Panc1 (cell line): ENCODE results near the gene ABCA8. TPM values are rescaled to one million over a fixed set of nuclear protein-coding genes. Genes with fewer than 3 reads are reported as not detected.

Experiments
- ATAC-seq: fragments of 200-7000 bp; cut with Tn5 transposase; 2 replicates; pipeline ENCODE4 v1.9.1; 2020; ENCODE audit warnings: mild to moderate bottlenecking, moderate library complexity
- BruUV-seq: library from RNA; stranded (reverse); fragments of 400-500 nt; replicated peaks from 2 replicates; lab custom pipeline; 2021; lab: Mats Ljungman, UMichigan
- CTCF ChIA-PET: fragments of 300-600 bp; sonication (Branson Sonifier 250); formaldehyde crosslinking; loops from one replicate; lab custom pipeline; 2022; ENCODE audit warnings: antibody characterized with exemption; lab: Charles Lee
- POLR2A ChIA-PET: fragments of 300-600 bp; sonication (Branson Sonifier 250); formaldehyde crosslinking; loops from one replicate; lab custom pipeline; 2022; ENCODE audit warnings: antibody characterized with exemption; lab: Charles Lee
- DNase-seq: peaks from one replicate; pipeline ENCODE4 v3.0.0-alpha.2; 2010; ENCODE audit warnings: low read depth, low spot score
- H3K27ac ChIP-seq: 2 replicates; pipeline ENCODE4 v1.5.1; 2011; ENCODE audit warnings: mild to moderate bottlenecking, low read length, inconsistent platforms
- H3K27me3 ChIP-seq: fragments of 200-500 bp; sonication (Bioruptor generic); 2 replicates; pipeline ENCODE4 v1.6.0; 2014; ENCODE audit warnings: low read length, inconsistent platforms; ENCODE audit not compliant: control insufficient read depth, insufficient read depth
- H3K36me3 ChIP-seq: fragments of 200-500 bp; sonication (Bioruptor generic); 2 replicates; pipeline ENCODE4 v1.5.1; 2014; ENCODE audit warnings: inconsistent platforms, mild to moderate bottlenecking, low read length, moderate library complexity; ENCODE audit not compliant: control insufficient read depth, insufficient read depth
- H3K4me1 ChIP-seq: 2 replicates; pipeline ENCODE4 v1.5.1; 2011; ENCODE audit warnings: inconsistent platforms, mild to moderate bottlenecking, low read length, moderate library complexity; ENCODE audit not compliant: control insufficient read depth, insufficient read depth
- H3K4me3 ChIP-seq, 2 experiments: 2 replicates each; pipeline ENCODE4 v1.5.1; 2011 to 2012; ENCODE audit warnings: low read depth in 2 of 2, low read length in 2 of 2, mild to moderate bottlenecking in 2 of 2, inconsistent platforms in 1 of 2, moderate library complexity in 1 of 2
- H3K9me3 ChIP-seq: fragments of 200-500 bp; sonication (Bioruptor generic); 2 replicates; pipeline ENCODE4 v1.5.1; 2014; ENCODE audit warnings: low read depth, mild to moderate bottlenecking, inconsistent platforms, low read length, moderate library complexity; ENCODE audit not compliant: control insufficient read depth, insufficient read depth
- POLR2AphosphoS5 ChIP-seq: IDR thresholded peaks from 2 replicates; pipeline ENCODE4 v1.6.1; 2012; ENCODE audit warnings: mild to moderate bottlenecking, low read depth, low read length, moderate library complexity
- SIN3A ChIP-seq: IDR thresholded peaks from 2 replicates; pipeline ENCODE4 v1.6.1; 2012; ENCODE audit warnings: low read depth, mild to moderate bottlenecking, low read length, moderate library complexity, borderline replicate concordance; ENCODE audit not compliant: insufficient read depth
- TCF7L2 ChIP-seq: IDR thresholded peaks from 2 replicates; pipeline ENCODE4 v1.6.1; 2011; ENCODE audit warnings: mild to moderate bottlenecking, low read depth, low read length, inconsistent platforms
- in situ Hi-C: cut with HindIII; loops from 2 replicates; pipeline ENCODE4 v1.10.0; 2016; ENCODE audit warnings: low sequenced_read_pairs, low pct_unique_long_range_greater_than_20kb
- intact Hi-C: fragments of 100-400 bp; cut with micrococcal nuclease; formaldehyde crosslinking; loops from one replicate; pipeline ENCODE4 v1.10.0; 2022; ENCODE audit not compliant: unreplicated experiment
- total RNA-seq: library from RNA; stranded (reverse); gene quantifications from one replicate; pipeline ENCODE4 v1.2.1, GENCODE V29; 2021; ENCODE audit not compliant: unreplicated experiment
- TF ChIP-seq, protein P1 (sequence below), 2 experiments: IDR thresholded peaks; 2 replicates each; pipeline ENCODE4 v1.6.1; 2011 to 2012; ENCODE audit warnings: low read depth in 2 of 2, control low read depth in 1 of 2, low read length in 1 of 2, mild to moderate bottlenecking in 1 of 2, moderate library complexity in 1 of 2; ENCODE audit not compliant: insufficient read depth in 1 of 2
- TF ChIP-seq, protein P2 (sequence below): fragments of 450-650 bp; IDR thresholded peaks from 2 replicates; pipeline ENCODE4 v1.5.1; 2017; ENCODE audit warnings: mild to moderate bottlenecking

The ABCA8 gene
- total RNA-seq, 1 experiment from 2014 or later = 0.23 TPM

DNA sequence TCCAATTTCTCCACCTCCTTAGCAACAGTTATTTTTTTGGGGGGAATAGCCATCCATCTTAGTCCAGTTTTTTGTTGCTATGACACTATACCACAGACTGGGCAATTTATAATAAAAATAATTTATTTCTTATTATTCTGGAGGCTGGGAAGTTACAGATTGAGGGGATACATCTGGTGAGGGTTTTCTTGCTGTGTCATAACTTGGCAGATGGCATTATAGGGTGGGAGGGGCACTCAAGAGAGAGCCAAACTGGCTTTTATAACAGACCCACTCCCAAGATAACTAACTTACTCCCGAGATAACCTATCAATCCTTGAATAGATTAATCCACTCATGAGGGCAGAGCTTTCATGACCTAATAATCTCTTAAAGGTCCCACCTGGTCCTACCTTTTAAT lies 84.2 kb downstream of the ABCA8 start:
- intact Hi-C loops (no loop called here), in situ Hi-C loops (no loop called here)
- ATAC-seq (no peak), DNase-seq (no peak)
- H3K4me3 ChIP-seq = no peak overlapping the region
- ChIA-PET POLR2A (no interaction called here), CTCF (no interaction called here)
- TF ChIP-seq POLR2AphosphoS5 = no peak
- TF ChIP-seq SIN3A = no peak
- TF ChIP-seq, protein P1, sequence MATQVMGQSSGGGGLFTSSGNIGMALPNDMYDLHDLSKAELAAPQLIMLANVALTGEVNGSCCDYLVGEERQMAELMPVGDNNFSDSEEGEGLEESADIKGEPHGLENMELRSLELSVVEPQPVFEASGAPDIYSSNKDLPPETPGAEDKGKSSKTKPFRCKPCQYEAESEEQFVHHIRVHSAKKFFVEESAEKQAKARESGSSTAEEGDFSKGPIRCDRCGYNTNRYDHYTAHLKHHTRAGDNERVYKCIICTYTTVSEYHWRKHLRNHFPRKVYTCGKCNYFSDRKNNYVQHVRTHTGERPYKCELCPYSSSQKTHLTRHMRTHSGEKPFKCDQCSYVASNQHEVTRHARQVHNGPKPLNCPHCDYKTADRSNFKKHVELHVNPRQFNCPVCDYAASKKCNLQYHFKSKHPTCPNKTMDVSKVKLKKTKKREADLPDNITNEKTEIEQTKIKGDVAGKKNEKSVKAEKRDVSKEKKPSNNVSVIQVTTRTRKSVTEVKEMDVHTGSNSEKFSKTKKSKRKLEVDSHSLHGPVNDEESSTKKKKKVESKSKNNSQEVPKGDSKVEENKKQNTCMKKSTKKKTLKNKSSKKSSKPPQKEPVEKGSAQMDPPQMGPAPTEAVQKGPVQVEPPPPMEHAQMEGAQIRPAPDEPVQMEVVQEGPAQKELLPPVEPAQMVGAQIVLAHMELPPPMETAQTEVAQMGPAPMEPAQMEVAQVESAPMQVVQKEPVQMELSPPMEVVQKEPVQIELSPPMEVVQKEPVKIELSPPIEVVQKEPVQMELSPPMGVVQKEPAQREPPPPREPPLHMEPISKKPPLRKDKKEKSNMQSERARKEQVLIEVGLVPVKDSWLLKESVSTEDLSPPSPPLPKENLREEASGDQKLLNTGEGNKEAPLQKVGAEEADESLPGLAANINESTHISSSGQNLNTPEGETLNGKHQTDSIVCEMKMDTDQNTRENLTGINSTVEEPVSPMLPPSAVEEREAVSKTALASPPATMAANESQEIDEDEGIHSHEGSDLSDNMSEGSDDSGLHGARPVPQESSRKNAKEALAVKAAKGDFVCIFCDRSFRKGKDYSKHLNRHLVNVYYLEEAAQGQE (IDR thresholded peaks at IDR 0.05; ENCODE audit: insufficient read depth in 1 of 2, low read depth in 2 of 2, low read length in 1 of 2) = no peak
- no peak overlapping the region for H3K27ac ChIP-seq
- no peaks in the 10 kb centered on the region for H3K4me1 ChIP-seq
- H3K27me3 ChIP-seq = no peaks in the 10 kb centered on the region
- BruUV-seq = no TSS peak
- H3K9me3 ChIP-seq = no peaks in the 10 kb centered on the region
- H3K36me3 ChIP-seq = no peaks in the 10 kb centered on the region; the same call in 1 of the 2 replicates

DNA sequence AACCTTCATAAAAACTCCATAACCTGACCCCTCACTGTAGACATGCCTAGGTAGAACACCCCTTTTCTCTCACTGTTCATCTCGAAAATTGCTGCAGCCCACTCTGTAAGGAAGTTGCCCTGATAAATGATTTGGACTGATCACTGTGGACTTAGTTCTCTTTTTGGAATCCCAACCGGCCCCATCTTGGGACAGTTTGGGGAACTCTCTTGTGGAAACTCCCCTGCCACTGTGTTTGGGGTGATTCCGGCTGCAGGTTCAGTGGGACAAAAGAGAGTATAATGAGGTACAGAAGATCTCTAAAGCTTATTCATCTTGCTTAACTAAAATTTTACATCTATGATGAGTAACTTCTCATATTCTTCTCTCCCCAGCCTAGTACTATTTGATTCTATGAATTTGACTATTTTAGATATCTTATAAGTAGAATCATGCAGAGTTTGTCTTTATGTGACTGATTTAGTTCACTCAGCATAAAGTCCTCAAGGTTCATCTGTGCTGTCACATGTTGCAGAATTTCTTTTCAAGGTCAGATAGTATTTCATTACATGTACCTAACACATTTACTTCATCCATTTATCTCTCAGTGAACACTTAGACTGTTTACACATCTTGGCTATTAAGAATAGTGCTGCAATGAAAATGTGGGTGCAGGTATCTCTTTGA lies 84.9 kb downstream of the ABCA8 start:
- ChIA-PET CTCF (no interaction called here), POLR2A (no interaction called here)
- Histone ChIP-seq H3K9me3 (no peaks in the 10 kb centered on the region), H3K27ac (no peak overlapping the region), H3K27me3 (no peaks in the 10 kb centered on the region), H3K36me3 (no peaks in the 10 kb centered on the region; the same call in 1 of the 2 replicates), H3K4me3 (no peak overlapping the region), H3K4me1 (no peaks in the 10 kb centered on the region)
- TF ChIP-seq SIN3A (no peak), POLR2AphosphoS5 (no peak), TCF7L2 (no peak)
- TF ChIP-seq, protein P1 (IDR thresholded peaks at IDR 0.05; ENCODE audit: insufficient read depth in 1 of 2, low read depth in 2 of 2, low read length in 1 of 2) = no peak
- TF ChIP-seq, protein P2, sequence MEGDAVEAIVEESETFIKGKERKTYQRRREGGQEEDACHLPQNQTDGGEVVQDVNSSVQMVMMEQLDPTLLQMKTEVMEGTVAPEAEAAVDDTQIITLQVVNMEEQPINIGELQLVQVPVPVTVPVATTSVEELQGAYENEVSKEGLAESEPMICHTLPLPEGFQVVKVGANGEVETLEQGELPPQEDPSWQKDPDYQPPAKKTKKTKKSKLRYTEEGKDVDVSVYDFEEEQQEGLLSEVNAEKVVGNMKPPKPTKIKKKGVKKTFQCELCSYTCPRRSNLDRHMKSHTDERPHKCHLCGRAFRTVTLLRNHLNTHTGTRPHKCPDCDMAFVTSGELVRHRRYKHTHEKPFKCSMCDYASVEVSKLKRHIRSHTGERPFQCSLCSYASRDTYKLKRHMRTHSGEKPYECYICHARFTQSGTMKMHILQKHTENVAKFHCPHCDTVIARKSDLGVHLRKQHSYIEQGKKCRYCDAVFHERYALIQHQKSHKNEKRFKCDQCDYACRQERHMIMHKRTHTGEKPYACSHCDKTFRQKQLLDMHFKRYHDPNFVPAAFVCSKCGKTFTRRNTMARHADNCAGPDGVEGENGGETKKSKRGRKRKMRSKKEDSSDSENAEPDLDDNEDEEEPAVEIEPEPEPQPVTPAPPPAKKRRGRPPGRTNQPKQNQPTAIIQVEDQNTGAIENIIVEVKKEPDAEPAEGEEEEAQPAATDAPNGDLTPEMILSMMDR = no peak
- in situ Hi-C loops = no loop called here
- BruUV-seq = no TSS peak
- ATAC-seq = no peak
- DNase-seq = no peak
- intact Hi-C loops = no loop called here
